HK-2 (cell line): ENCODE results near the gene DLG1.
A peak's percentile ranks its signal among the peaks of the same experiment; 100 is the strongest.

Source experiments
- DNase-seq: peaks from one replicate; pipeline ENCODE4 v3.0.0-alpha.2; 2018; ENCODE audit not compliant: unreplicated experiment

Gene DLG1

DNA sequence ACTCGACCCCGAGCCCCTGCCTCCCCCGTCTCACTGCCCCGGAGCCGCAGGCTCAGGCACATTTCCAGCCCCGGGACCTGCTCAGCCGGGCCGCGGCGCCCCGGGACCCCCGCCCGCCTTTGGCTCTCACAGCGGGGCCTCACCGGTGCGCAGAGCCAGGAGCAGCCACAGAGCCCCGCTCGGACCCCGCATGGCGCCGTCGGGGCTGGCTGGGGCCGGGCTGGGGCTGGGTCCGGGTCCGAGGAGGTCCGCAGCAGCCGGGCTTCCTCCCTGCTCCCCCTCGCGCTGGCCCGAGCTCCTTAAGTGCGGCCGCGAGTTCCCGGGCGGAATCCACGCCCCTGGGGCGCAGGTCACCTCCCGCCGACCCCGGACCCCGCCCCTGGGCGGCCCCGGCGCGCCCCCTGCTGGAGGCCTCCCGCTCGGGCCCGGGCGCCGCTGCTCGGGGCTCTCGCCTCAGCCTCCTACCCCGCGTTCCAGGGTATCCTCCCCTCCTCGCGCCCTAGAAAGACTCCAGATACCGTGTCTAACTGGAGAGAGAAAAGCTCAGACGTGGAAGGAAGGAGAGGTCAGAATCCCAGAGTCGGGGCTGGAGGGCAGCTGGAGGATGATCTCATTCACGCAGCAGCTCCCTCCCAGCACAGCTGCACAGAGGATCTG lies 268.8 kb downstream of the DLG1 start, which contains the start of gene MELTF:
Gene MELTF (minus strand): TSS at position 307 of the 657 bp plus-strand sequence. CDS start 115 bp downstream, at position 192.
- DNase-seq, result peak; percentile 87

DNA sequence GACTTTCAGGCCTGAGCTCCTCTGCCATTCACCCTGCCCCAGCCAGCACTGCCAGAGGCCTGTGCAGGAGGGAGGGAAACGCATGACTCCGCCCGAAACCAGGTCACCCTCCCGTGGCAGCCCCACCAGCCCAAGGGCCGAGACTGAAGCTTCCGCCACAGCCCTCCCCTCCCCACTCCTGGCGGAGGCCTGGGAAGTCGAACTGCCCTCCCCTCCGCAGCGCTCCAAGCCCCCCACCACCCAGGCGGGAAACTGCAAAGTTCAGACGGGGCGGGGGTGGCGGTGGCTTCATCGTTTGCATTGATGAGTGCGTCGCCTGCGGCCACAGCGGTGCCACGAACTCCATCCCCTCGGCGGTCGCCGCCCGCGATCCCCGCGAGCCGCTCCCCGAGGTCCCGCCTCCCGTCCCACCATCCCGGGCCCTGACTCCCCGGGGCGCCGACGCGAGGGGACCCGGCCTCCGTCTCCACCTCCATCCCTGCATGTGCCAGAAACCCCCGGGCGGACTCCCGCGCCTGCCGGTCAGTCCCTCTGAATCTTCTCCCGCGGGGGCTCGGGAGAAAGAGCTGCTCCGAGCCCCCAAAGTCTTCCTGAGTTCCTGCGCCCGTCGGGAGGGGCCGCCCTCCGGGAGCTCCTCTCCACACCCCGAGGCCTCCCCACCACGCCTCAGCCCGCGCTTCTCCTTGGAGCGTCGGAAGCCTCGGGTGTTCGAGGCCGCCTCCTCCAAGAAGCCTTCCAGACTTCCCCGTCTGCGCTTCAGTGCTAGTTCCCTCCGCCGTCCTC lies 269.5 kb downstream of the DLG1 start:
- peak; percentile 71 for DNase-seq

DNA sequence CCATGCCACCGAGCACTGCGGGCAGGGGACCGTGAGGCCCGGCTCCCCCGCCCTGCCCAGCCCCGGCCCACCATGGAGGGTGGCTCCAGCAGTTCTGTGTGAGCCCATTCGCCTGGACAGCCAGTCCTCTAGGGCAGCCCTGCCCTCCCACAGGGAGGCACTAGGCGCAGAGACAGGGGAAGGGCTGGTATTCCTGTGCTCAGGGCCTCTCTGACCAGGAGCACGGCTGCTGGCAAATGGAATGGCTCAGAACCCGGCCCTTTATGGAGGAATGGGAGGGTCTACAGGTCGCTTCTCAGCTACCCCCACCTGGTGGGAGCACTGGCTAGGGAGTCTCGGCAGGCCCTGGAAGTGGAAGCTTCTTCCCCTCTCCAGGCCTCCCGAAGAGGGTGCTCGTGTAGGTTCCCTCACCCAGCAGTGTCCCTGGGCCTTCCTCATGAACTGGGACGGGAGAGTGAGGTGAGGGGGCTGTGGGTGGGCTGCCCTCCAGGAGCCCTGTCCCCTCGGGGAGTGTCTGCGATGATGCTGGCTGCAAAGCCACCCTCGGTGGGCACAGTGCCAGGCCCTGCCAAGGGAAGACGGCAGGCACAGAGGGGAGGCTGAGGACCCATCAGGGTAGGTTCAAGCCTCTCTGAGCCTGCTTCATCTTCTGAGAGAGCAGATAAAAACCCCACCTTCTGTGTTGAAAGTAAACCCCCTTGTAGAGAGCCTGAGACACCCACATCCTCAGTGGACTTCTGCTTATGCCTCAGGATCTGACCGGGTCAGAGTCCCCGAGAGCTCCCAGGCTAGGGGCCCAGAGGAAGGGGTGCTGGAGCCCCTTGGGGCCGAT lies 270.3 kb downstream of the DLG1 start:
- no peak for DNase-seq

DNA sequence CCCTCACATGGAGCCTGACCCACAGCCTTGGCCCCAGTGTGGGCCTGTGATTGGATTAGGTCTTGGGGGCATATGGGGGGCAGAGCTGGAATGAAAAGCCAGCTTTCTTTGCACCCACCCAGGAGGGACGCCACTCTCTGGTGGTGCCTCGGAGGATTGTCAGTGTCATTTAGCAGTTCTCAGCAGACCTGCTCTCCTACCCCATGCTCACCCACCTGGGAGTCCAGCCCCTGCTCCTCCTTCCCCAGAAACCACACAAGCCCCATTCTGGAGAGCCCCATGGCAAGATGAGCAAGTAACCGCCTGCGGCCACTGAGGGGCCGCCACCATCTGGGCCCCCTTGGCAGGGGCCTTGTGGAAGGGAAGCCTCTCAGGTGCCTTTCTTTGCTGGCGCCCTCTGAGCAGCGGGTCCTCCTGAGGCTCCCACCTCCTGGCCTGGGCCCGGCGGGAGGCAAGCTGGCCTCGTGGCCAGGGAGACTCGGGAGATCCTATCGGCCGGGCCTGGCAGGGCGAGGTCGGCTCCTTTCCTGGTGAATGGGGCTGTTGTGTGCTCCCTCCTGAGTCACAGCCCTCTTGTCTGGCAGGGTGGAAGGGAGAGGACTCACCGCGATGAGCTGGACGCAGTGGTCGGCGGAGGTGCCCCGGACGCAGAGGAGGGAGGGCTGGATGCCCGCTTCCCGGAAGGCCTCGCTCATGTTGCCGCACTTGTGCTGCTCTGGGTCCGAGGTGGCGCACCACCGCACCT lies 271.1 kb downstream of the DLG1 start:
- no peak for DNase-seq

DNA sequence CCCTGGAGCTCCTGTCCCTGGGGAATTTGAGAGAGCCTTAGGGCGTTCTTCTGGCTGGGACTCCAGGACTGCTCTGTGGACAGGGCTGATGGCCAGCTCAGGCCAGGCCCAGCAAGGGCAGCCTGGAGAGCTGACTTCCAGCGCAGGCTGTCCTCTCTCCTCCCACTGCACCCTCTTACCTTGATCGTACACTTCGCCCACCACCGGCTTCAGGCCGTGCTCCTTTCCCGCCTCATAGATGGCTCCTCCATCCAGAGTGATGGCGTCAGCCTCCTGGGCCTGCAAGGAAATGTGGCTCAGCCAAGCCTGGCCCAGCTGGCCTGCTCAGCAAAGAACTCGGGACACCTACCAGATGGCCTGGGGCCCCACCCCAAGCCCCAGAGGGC lies 271.9 kb downstream of the DLG1 start:
- no peak for DNase-seq

DNA sequence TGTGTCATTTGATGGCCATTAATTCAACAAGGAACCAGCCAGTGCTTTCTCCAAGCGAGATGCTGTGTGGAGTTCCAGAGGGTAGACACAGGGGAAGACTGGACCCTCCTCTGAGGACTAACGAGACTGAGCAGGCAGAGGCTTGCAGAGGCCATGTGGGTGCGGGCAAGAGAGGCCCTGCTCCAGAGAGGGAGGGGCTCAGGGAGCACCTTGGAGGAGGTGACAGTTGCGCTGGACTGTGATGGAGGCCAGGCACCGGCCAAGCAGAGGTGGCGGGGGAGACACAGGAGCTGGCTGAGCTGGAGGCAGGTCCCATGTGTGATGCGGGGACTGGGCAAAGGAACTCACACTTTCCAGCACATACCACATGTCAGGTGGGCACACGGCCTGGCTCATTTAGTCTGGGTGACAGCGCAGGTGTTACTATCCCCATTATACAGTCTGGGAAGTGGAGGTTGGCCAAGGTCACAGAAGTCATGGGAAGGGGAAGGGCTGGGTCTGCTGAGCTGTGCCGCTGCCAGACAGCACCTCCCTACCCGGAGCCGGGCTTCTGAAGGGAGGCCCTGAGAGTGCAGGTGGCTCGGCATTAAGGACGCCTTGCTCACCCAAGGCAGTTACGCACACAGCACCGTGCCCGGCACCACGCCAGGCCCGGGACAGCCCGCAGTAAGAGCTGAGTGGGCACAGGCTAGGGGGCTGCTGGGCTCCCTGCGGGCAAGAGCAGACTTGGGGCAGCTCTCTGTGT lies 272.5 kb downstream of the DLG1 start:
- no peak for DNase-seq

DNA sequence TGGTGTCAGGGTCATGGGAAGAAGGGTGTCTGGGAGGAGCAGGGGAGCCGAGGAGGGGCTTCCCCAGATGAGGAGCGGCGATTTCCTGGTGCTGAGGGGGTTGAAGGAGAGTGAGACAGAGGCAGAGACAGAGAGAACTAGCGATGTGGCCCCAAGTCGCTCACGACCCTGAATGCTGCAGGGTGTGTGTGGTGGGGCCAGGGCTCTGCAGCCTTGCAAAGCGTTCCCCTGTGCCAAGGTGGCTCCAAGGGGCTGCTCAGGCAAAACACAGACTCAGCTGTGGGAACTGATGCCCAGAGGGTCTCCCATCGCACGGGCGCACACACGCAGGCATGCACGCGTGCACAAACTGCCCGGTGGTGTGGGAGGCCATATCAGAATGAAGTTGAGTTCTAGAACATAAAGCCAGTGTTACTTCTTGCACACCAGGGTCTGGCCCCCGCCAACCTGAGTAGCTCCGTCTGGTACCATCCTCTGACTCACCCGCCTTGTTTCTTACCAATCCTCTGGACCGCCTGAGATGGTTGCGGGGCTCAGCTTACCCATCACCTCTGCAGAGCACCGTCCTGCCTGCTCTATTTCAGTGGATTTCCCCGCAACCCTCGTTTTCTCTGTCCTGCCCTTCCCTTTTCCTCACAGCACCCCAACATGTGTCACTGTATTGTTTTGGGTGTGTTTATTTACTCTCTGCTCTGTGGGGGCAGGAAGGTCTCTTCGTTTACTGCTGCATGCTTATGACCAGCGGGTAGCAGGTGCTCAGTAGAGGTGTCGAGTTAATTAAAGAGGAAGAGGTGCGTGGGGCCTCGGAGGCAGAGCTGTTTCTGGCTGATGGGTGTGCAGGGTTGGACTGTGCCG lies 273.3 kb downstream of the DLG1 start:
- no peak for DNase-seq

DNA sequence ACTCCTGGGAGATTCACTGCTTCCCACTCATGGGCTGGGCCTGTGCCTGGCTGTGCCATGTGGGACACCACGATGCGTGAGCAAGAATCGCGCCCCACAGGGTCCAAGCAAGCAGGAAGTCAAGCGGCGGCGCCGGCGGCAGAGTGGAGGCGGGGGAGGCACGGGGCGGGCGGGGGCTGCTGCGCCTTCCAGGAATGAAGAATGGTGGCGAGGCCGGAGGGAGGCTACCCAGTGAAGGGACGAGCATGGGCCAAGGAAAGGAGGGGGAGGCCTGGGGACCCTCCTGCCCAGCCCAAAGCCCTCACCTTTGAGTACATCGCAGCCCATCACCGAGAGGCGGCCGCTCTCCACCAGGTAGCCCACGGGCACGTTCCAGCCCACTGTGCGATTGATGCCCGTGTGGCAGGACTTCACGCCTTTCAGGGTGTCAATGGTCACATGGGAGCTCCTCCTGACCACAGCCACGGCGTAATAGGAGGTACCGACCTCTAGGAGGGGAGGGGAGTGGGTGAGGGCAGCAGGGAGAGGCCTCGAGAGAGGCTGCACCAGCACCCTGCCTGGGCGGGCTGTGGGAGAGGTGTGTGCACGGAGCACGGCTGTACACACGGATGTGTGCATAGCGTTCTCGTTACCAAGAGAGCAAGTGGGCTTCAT lies 274.3 kb downstream of the DLG1 start:
- no peak for DNase-seq

DNA sequence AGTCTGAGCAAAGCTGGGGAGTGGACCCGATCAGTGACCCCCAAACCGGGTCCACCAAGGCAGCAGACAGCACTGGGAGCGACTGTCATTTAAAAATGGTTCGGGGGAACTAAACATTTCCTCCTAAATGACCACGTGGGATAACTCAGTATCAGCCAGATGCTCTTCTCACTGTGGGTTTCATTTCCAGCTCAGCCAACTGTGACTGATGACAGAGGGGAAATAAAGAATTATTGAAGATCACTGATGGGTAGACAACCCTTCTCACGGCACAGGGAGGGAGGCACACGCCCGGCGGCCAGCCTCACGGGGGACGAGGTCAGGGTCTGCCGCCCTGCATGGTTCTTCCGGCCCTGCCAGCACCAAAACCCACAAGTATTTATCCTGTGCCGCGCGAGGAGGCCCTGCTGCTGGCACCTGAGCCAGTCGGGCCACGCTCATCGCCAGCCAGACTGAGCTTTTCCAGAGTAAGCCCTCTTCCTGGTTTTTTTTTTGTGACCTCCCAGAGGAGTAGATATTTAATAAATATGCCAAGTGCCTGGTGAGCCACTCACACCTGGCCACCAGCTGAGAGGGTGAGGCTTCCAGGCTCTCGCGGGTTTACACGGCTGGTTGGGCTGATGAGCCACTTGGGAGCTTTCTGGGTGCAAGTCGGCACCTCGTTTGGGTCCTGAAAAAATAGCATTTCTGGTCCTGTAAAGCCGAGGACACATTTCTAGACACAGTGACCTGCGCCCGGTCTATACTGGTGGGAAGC lies 275.0 kb downstream of the DLG1 start:
- peak; percentile 75 for DNase-seq

DNA sequence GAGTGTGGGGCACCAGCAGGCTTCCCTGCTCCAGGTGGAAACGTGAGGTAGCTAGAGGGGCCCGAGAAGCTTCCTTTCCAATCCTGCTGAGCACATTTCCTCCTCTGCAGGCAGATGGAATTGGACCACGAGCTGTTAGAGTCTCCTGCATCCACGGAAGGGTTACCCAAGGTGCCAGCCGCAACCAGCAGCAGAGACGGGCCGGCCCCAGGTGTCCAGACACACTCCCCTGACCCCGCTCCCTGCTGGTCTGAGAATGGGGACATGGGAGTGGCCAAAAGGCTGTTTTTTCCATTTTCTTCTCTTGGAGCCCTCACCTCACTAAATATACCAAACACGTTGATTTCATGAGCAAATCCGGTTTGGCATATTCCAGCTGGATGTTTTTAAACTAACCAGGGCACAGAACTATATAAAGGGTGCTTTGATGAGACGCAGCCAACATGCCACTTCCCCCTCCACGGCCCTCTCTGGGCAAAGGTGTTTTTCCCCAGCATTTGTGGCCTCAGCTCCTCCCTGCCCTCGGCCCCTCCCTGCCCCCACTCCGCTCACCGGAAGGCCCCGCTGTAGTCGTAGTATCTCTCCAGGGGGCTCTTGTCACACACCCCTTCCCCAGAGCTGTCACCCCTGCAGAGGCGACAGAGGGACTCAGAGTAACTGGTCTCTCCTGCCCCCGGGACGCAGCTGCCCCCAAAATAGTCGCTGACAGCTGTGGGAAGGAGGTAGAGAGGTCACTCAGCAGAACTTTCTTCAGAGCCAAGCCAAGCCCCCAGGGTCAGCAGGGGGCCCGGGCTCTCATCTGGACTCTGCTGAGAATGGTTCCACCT lies 275.8 kb downstream of the DLG1 start:
- no peak for DNase-seq

DNA sequence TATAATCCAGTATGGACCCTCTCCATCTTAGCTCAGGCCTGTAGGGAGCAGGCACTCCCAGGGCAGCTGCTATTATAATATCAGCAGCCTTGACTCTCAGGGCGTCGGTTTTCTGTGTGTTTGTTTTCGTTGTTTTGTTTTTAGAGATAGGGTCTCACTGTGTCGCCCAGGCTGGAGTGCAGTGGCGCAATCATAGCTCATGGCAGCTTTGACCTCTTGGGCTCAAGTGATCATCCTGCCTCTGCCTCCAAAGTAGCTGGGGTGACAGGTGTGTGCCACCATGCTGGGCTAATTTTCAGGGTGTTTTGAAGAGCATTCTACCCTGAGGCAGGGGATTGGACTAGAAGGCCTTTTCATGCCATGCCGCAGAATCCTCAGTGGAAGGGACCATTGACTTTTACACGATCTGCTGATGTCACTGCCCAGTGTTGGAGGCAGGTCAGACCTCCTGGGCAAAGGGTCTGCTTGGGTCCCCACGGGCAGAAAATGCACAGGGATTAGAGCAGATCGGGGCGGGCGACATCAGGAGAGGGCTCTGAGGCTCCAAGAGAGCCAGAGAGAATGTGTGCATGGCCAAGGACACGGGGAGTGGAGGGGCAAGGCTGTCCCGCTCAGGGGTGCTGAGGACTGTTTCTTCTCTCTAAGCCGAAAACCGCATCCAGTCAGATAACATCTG lies 276.5 kb downstream of the DLG1 start:
- DNase-seq, result no peak

DNA sequence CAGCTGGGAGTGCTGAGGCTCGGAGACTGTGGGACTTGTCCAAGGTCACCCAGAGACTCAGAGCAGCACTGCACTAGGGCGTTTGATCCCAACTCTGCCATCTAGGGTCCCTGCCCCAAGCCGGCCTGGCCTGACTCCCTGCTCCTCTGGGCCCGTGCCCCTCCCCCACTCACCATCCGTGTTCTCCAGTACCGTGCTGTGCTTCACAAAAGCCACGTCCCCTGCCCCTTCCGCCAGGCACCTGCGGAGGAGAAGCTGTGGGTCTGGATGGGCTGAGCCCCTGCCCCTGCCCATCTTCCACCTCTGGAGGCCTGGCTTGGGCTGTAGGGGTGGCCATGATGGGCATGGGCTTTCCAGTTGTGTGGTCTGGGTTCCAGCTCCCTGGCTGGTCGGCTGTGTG lies 277.2 kb downstream of the DLG1 start:
- peak; percentile 26 for DNase-seq

DNA sequence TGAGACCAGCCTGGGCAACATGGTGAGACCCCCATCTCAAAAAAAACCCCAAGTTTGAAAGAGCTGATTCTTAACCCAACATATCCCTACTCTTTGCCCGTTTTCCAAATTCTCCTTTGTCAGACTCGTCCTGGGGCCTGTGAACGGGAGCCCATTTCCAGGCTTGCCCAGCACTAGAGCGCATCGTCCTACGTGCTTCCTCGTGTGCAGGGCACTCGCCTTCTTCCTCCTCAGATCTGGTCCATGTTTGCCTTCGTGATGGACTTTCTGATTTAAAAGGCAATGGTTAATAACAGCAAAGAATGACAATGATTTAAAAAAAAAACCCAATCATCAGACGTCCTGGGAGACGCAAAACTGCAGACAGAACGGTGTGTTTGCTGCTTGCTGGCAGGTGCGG lies 278.9 kb downstream of the DLG1 start:
- no peak for DNase-seq

DNA sequence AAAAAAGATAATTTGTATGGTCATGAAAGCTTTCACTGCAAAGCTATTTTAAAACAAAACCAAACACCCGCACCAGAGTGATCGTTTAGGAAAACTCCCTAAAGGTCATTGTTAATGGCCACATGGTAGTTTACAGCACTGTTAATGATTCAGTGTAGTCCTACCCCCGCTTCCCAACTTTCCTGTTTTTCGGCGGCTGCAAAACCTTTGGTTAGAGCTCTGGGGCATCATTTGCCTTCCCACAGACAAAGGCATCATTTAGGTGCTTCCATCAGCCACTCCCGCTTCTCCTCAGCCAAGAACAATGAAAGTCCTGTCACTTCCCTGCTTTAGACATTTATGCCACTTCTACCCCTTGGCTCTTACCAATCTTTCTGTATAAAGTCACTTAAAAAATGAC lies 279.4 kb downstream of the DLG1 start:
- no peak for DNase-seq

DNA sequence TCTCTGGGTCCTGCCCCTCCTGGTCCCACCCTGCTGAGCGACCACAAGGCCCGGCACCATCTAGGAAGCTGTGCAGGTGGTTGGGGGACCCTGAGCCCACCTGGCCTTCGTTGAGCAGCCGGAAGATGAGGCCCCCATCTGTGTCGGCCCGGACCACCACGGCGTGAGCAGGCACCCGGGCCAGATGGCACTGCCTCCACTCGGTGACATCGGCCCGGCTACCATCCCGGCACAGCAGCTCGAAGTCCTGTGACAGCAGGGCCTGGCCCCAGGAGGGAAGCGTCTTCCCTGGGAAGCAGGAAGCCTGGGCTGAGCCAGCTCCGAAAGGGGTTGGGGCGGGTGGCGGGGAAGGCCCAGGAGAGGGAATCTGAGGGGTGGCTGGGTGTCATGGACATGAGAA lies 281.4 kb downstream of the DLG1 start:
- no peak for DNase-seq

DNA sequence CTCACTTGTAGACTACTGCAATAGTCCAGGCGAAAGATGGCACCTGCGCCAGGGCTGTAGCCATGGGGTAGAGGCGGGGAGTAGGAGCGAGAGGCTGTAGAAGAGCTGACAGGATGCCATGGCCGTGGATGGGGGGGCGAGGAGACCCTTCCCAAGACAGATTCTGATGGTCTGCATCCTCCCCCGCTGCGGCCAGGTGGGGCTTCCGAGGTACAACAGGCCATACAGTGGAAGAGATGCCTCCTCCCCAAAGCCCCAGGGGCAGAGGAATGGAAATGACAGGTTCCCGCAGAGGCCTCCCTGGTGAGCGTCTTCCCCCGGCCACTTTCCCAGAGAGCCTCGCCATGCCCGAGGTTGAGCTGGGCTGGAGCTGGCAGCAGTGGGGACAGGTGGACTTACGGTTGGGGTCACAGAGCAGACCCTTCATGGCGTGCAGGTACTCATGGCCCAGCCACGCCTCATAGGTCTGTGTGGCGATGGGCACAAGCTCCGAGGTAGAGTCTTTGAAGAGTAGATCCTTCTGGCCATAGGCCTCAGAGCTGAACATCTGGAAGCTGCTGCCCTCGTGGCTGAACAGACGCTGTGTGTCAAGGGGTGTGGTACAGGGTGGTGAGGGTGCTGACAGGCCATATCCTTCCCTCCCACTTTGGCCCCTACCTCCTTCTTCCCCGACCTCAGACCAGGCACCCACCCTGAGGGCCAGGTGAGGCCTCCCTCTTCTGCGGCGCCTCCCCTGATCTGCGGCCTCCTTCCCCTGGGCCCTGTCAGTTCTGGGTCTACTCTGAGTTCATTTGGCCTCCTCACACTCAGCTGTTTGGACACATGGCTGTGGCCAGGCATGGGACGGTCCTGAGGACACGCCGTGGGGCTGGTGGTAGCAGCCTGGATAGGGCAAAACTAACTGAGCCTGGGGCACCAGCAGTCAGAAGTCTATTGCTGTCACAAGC lies 282.3 kb downstream of the DLG1 start:
- DNase-seq, result no peak
